GM19238 (cell line): Measurements from ENCODE around the gene ITSN2.
"Not testable (repeated sequence)": the region's sequence is repeated elsewhere in the genome, so short reads cannot be mapped to it uniquely, and the experiment has no call there.

ENCODE experiments used
- DNase-seq: peaks from one replicate; pipeline ENCODE4 v3.0.0; 2011; ENCODE audit warnings: low spot score; ENCODE audit not compliant: insufficient read length

ITSN2 gene

DNA sequence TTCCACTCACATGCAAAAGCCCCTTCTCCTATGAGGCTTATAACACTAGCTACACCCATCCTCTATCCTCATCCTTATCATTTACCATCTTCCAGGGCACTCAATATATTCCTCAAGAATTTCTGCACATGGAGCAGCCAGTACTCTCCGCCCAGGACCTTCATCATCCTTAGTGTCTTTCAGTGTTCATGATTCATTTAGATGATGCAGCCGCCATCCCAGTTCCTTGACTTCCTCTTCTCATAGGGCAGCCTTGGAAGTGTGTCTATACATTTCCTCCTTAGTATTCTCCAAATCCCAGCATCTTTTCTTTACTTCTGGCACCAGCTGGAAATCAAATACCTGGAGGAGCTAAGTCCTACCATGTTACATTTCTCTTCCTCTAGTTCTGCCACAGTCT lies 3.0 kb upstream of the ITSN2 start:
- no peak for DNase-seq

DNA sequence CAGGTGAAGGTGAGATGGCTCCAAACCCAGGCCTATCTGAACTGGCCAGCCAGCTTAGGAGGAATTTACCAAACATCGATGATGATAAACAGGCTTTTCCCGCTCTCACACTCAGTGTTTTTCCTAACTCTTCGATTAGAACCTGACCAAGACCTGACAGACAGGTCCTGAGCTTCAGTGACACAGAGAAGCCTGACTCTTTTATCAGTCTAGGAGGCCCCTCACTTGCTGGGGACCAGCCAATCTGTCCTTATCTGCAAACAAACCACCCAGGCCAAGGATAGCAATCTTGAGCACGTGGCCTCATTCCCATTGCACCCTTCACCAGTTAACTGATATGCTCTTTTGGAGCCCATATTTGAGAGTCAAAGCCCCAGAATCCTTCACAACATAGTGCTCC lies 1.9 kb upstream of the ITSN2 start:
- no peak for DNase-seq

DNA sequence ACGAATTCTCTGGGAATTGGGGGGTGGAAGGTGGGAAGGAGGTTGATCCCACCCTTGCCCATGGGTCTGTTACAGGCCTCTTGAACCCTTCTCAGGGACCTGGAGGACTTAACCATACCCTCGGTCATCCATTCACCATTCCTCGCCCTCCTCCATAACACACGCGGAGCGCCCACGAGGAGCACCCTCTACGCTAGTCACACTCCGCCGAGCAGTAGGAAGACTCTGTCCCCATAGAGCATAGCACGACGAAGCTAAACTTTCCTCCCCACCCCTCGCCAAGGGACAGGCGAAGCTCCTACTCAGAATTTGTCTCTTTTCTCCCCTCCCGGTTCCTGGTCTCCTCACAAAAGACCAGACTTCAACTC lies 611 bp upstream of the ITSN2 start:
- no peak for DNase-seq

DNA sequence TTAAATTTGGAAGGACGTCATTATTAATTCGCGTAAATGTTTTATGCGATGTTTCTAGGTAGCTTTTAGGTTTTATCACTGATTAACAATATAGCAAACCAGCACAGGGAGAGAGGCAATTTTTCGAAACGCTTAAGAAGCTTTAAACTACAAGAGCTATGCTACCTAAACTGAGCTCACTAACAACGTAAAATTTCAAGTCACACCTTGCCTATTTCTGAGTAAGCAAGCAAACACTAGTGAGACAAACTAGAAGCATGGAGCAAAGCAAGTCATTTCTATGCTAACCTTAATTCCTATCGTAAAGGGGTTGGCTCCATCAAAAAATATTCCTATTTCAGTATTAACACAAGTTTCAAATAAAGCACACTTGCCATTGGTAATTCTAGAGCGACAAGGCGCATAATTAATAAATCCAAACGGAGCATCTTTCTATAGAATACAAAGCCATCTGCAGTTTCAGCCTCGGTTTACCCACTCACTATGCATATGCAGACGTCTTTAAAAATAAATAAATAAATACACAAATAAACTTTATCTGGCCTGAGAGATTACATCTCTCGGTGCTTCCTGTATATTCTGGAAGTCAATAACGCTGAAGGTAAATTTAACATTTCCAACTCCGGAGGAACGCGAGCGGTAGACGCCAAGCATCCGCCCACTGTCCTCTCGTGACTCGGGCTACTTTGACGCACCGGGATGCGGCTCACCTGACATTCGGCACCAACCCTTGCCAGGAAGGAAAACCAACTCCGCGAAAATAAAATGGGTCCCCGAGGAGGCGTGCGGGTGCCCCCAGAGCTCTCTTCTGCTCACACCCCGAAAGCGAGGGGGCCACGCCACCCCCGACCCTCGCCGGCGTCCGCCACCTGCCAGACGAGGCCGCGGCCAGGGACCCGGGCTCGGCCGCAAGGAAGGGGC lies 947 bp downstream of the ITSN2 start:
- no peak for DNase-seq

DNA sequence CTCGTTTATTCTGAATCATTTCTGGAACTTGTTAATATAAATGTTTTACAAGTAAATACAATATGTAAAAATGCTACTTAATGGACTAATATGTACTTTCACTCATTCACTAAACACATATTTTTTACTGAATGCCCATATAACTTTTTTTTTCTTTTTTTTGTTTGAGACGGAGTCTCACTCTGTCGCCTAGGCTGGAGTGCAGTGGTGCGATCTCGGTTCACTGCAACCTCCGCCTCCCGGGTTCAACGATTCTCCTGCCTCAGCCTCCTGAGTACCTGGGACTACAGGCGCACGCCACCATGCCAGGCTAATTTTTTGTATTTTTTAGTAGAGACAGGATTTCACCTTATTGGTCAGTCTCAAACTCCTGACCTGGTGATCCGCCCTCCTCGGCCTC lies 2.6 kb downstream of the ITSN2 start:
- not testable (repeated sequence) for DNase-seq

DNA sequence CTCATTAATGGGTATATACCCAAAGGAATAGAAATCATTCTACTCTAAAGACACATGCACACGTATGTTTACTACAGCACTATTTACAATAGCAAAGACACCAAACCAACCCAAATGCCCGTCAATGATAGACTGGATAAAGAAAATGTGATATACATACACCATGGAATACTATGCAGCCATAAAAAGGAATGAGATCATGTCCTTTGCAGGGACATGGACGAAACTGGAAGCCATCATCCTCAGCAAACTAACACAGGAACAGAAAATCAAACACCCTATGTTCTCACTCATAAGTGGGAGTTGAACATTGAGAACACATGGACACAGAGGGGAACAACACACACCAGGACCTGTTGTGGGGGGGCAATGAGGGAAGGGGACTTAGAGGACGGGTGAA lies 3.2 kb downstream of the ITSN2 start:
- DNase-seq, result not testable (repeated sequence)

DNA sequence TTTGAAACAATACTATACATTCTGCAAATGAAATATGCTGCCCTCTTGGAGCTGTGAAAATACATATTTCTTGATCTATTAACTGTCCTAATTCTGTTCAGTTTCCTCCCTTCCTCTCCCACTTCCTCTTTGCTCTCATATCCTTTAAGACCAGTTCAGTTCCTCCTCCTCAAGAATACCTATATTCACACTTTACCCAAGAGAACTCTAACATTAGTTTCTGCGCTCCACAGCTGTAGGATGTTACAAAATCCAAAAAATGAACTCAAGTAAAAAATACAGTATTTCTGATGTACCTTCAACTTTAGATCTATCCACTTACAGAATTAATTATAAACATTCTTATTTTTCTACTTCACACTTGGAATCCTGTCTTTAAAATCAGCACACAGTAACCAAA lies 5.4 kb downstream of the ITSN2 start:
- DNase-seq, result no peak

DNA sequence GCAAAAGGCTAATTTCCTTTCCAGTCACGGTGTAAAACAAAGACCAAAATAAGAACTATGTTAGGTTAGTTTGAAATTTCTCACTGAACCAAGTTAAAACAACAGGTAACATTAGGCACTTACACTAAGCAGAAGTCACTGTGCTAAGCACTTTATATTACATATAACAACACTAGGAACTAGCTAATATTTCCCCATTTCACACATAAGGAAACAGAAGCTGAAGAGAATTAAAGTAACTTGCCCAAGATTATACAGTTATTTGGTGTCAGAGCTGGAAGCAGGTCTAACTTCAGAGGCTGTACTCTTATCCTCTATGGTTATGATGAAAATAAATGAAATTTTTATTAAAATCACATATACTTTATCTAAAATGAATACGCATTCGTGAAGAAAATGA lies 5.9 kb downstream of the ITSN2 start:
- no peak for DNase-seq

DNA sequence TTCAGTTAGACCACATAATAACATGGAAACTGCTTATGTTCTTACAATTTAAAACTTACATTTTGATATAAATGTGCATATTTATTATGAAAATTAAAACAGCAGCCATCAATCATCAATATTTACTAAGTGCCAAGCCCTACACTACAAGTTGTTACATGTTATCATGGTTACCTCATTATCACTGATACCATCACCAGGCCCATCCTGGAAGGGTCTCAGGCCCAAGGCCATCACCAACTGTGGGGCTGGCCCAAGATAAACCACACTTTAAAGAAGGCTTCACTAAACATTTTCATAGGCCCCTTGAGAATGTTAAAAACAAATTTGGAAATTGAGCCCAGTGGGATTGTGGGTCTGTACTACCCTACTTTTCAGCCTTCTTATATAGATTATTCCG lies 6.4 kb downstream of the ITSN2 start:
- no peak for DNase-seq

DNA sequence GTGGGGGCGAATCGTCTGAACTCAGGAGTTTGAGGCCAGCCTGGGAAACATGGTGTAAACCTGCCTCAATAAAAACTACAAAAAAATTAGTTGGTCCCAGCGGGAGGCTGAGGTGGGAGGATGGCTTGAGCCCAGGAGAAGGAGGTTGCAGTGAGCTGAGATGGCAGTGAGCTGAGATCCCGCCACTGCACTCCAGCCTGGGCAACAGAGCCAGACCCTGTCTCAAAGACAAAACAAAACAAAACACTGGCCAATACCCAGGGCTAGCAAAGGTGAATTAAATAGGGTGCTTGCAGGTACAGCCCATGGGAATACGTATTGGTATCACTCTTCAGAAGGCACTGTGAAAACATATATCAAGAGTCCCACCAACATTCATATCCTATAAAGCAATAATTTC lies 7.0 kb downstream of the ITSN2 start:
- DNase-seq, result no peak

DNA sequence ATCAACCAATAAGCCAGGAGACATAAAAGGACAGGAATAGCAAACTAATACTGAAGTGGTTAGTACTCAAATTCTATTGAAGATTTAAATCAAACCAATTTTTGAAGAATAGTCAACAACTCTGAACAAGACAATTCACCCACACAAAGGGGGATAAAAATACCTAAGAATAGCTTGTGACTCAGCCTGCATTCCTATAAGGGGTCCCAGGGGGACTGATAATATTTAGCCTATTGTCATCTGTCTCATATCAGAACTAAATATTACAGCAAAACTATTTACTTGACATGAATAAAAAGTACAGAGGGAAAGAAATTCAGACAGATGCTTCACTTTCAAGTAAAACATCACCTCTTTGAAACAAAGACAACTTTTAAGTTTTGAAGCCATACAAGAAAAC lies 7.7 kb downstream of the ITSN2 start:
- no peak for DNase-seq

DNA sequence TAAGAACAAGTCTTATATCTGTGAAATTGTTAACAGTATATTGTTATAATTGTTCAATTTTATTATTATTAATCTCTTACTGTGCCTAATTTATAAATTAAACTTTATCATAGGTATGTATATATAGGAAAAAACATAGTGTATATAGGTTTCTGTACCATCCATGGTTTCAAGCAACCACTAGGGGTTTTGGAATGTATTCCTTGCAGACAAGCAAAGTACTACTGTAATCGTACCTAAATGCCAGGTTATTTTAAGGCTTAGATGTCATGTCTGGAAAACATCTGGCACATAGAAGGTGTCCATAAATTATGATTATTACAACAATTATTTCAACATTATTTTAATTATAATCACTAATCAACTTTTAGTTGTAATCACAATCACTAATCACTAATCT lies 8.4 kb downstream of the ITSN2 start:
- no peak for DNase-seq

DNA sequence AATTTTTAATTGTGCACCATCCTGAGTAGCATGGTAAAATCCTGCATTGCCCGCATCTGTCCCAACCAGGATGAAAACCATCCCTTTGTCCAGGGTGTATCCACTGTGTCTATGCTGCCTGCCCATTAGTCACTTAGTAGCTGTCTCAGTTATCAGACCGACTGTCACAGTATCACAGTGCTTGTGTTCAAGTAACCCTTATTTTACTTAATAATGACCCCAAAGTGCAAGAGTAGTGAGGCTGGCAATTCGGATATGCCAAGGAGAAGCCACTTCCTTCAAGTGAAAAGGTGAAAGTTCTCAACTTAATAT lies 8.8 kb downstream of the ITSN2 start:
- no peak for DNase-seq

DNA sequence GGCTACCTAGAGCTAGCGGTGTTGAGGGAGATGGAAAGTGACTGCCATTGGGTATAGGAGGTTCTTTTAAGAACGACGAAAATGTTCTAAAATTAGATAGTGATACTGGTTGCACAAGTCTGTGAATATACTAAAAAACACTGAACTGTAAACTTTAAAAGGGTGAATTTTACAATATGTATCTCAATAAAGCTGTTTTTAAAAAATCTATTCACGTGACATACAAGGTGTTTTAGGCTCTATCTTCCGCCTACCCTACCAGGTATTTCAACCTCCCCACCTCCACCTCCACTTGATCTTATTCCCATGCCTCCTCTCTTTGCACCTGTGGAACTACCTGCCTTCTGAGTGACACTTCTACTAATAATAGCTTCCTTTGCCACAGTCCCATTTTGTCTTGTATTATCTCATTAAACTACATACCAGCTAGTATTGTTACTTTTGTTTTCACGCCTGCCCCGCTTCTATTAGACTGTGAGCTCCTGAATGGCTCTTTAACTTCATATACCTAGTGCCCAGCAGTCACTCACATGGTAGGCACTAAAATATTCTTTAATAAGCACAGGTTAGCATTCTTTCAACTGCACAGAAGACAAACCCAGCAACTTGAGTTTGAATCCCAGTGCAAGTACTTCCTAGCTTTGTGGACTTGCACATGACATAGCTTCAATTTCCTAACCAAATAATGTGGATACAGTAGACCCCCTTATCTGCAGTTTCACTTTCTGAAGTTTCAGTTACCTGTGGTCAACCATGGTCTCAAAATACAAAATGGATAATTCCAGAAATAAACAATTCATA lies 9.3 kb downstream of the ITSN2 start:
- no peak for DNase-seq

DNA sequence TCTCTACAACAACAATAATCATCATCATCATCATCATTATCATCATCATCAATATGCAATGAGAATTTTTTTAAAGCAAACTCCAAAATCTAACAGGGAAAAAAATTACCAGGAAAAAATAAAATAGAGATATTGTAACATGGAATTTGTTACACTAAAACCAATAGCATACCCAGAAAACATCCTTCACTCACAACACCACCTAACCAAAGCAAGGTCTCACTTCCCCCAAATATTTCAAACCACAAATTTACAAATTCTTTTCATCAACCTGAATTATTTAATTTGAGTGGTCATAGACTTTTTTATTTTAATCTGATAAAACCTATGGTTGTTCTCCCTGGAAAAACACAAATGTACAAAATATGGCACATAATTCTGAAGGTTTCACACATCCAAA lies 11.2 kb downstream of the ITSN2 start:
- DNase-seq, result no peak

DNA sequence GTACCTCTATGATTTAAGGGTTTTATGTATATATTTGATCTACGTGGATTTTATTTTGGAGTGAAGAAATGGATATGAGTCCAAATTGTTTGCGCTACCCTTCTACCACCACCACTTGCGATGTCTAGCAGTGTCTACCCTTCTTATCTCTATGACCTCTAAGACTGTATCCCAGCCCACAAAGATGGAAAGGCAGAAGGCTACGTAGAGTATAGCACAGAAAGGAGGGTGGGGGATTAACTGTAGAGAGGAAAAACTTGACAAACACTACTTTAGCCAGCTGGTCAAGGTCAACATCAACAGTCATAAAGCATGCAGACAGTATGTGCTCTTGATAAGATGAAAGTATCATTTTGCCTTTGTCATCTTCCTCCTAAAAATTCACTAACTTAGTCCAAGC lies 14.4 kb downstream of the ITSN2 start:
- DNase-seq, result no peak

DNA sequence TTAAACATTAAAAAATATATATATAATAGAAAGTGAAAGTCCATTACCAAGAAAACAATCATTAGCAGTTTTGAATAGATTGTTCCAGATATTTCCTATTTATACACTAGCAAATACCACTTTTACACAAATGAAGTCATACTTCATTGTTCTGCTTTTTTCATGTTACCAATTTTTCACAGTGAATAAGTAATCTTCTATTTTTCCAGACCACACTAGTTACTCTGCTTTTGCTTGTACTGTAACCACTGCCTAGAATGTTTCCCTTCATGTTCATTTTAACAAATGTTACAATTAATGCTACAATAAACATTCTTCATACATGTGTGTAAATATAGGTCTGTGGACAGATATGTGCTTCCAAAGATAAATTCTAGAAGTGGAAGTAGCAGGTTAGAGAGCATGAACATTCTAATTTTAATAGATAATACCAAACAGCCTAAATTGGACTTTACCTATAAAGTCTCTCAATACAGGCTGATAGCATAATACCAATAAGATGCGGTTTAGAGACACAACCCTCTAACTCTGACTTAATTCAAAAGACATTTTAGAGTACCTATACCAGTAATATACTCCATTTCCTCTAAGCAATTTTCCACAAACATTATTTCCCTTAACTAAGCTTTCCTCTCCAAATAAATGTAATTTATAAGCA lies 17.0 kb downstream of the ITSN2 start:
- DNase-seq, result no peak

DNA sequence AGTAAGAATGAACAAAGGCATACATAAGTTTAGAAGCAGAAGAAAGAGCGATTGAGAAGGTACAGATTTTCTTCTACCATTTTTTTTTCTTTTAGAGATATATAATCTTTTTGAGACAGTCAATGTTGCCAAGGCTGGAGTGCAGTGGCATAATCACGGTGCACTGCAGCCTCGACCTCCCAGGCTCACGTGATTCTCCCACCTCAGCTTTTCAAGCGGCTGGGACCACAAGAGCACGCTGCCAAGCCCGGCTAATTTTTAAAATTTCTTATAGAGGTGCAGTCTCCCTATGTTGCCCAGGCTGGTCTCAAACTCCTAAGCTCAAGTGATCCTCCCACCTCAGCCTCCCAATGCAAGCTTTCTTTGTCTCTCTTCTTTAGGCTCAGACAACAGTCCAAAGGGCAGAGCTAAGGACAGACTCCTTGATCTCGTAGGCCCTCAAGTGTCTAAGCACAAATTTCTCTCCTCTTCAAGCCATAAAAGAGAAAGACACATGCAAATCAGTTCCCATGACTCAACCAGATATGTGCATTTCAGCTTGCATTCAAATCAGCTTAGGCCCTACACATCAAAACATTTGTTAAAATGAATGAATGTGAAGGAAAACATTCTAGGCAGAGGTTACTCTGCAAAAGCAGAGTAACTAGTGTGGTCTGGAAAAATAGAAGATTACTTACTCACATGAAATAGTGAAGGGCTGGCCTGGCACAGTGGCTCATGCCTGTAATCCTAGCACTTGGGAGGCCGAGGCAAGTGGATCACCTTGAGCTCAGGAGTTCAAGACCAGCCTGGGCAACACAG lies 18.0 kb downstream of the ITSN2 start:
- DNase-seq, result no peak

DNA sequence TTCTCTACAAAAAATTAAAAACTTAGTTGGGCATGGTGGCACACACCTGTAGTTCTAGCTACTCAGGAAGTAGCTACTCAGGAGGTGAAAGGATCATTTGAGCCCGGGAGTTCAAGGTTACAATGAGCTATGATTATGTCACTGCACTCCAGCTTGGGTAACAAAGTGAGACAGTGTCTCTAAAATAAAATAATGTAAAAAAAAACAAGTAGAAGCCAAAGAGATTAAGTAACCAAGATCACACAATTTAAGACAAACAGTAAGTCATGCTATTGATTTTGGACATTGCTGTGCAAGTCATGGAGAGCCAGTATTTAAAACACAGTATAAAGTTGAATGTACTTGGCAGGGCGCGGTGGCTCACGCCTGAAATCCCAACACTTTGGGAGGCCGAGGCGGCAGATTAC lies 20.5 kb downstream of the ITSN2 start:
- DNase-seq, result no peak

DNA sequence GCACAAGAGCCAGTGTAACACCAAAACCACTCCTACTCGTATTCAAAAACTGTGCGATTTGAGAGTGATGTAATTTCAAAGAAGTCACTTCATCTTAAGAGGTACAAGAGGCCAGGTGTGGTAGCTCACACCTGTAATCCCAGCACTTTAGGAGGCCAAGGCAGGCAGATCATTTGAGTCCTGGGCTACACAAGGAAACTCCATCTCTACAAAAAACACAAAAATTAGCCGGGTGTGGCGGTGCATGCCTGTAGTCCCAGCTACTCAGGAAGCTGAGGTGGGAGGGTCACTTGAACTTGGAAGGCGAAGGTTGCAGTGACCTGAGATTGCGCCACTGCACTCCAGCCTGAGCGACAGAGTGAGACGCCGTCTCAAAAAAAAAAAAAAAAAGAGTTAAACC lies 21.2 kb downstream of the ITSN2 start:
- DNase-seq, result not testable (repeated sequence)

DNA sequence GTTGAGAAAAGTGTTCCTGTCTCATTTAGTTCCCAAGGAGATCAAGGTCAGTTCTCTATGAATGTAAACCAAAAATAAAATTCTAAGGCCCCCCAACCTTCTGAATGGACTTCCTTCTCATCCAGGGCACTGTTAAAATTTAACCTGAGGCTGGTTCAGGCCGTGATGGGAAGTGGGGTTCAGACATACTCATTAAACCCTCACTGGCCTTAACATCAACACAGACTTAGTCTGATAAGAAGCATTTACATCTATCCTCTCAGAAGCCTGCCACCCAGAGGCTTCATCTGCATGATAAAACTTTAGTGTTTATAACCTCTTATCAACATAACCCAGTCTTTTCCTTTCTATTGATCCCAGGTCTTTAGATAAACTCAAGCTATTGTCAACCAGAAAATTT lies 22.4 kb downstream of the ITSN2 start:
- no peak for DNase-seq

DNA sequence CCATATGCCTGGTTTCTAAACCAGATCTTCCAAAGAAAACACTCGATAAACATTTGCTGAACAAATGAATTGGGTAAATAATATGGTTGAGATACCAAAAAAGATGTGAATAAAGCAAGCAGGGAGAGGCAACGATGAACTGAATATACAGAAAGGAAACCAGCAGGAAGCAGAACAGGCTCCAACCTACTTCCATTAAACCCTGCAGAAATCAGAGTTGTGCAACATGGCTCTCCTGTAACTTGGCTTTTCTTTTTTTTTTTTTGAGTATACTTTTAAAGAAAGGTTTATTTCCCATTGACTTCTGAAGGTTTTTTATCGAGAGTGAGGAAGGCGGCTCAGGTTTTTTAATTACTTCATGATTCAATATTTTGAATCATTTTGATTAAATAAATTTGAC lies 23.5 kb downstream of the ITSN2 start:
- DNase-seq, result no peak
